ENCODE data around the gene PSMB10. TPM values are rescaled to one million over a fixed set of nuclear protein-coding genes. Genes with fewer than 3 reads are reported as not detected.

The PSMB10 gene
- total and polyA plus RNA-seq, 2 donors (not counting 3 experiments of a cell fraction or from before 2014, with no cell fraction given), result 40.8 to 54.7 TPM

DNA sequence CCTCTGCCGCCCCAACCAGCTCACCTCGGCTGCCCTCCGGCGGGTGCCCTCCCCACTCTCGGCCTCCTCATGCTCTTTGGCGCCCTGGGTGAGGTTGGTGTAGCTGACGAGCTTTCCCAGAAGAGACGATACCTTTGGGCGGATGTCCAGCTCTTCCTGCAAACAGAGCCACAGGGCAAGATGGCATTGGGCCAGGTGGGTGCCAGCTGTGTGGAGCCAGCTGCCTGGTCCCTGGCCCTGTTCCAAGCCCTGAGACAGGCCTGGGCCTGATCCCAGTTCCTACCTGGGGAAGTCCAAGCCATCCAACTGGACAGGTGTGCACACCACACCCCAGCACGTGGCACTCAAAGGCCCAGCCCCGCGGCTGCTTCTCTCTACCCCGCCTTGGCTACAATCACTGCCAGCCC lies 24.9 kb upstream of the PSMB10 start:
- Histone ChIP-seq H3K4me3 (replicated peaks in 1 of 3; ENCODE audit: insufficient read depth in 1 of 3, low read depth in 1 of 3, low read length in 3 of 3) (no peak overlapping the region), H3K9me1 (replicated peaks; ENCODE audit: control insufficient read depth, extremely low read depth, insufficient read depth, low read length) (no peaks in the 10 kb centered on the region), H3K9me3 (replicated peaks; ENCODE audit: control insufficient read depth, insufficient read depth, low read length) (no peaks in the 10 kb centered on the region), H4K20me1 (replicated peaks; ENCODE audit: control insufficient read depth, extremely low read depth, insufficient read depth, low read length) (no peaks in the 10 kb centered on the region), H3K27ac (ENCODE audit: insufficient read depth, low read depth, low read length) (no peak overlapping the region), H3K27me3 (ENCODE audit: control insufficient read depth in 2 of 2, insufficient read depth in 2 of 2, low read length in 2 of 2) (no peaks in the 10 kb centered on the region), H3K79me2 (ENCODE audit: control insufficient read depth, insufficient read depth, low read length) (peaks cover 36% of the 10 kb centered on the region), H3K4me1 (ENCODE audit: control insufficient read depth, extremely low read depth, insufficient read depth, low read length) (peaks cover 7% of the 10 kb centered on the region), H3K9ac (replicated peaks; ENCODE audit: extremely low read depth, insufficient read depth, low read length) (no peak overlapping the region), H2AFZ (ENCODE audit: low read depth, low read length) (no peak overlapping the region), H3K4me2 (ENCODE audit: insufficient read depth, low read length) (no peak overlapping the region), H3K36me3 (ENCODE audit: control insufficient read depth in 2 of 2, extremely low read depth in 1 of 2, insufficient read depth in 2 of 2, low read length in 2 of 2) (peaks cover 12 to 50% of the 10 kb centered on the region in 2 experiments)
- ChIA-PET CTCF (interaction anchor here (2.7 kb wide), 1 partner anchor 79 kb away, joined by 8 read pairs; no protein-coding TSS in a partner anchor), POLR2A (no interaction called here)
- dilution Hi-C loops (cut with MboI; ENCODE audit: extremely low pct_ligation_motif_present, low sequenced_read_pairs) (no loop called here), intact Hi-C loops (cut with micrococcal nuclease) (no loop called here)
- TF ChIP-seq CTCF (IDR thresholded peaks at IDR 0.05; ENCODE audit: extremely low read depth in 1 of 2, insufficient read depth in 1 of 2, low read depth in 1 of 2, low read length in 2 of 2) (no peak), POLR2A (IDR thresholded peaks at IDR 0.05; ENCODE audit: low read depth, low read length) (no peak), EZH2 (IDR thresholded peaks at IDR 0.05; ENCODE audit: borderline replicate concordance, low read depth, low read length, severe bottlenecking) (no peak), GATA2 (IDR thresholded peaks at IDR 0.05; ENCODE audit: insufficient read depth, insufficient read length, low read depth, low read length) (no peak), POLR2AphosphoS5 (IDR thresholded peaks at IDR 0.05; ENCODE audit: insufficient read depth, low read depth, low read length) (no peak), FOS (IDR thresholded peaks at IDR 0.05; ENCODE audit: borderline replicate concordance, insufficient read depth, low read length) (no peak), MAX (IDR thresholded peaks at IDR 0.05; ENCODE audit: insufficient read depth, insufficient read length) (no peak), JUN (IDR thresholded peaks at IDR 0.05; ENCODE audit: borderline replicate concordance, insufficient read depth, insufficient read length, low read depth) (no peak), MYC (IDR thresholded peaks at IDR 0.05; ENCODE audit: low read depth, low read length) (no peak)
- DNase-seq (ENCODE audit: low read depth, low spot score) (no peak), FAIRE-seq (no peak)
- BruUV-seq (replicated peaks), result no TSS peak

Measured in endothelial cell of umbilical vein (primary cell).